NCI-H146 treated with DMSO at 0.1 percent for 48 hours (cell line): ENCODE results near the gene CTDSP2.
A peak's percentile ranks its signal among the peaks of the same experiment; 100 is the strongest.

Experiments used
- DNase-seq: peaks from one replicate; lab custom pipeline; 2025; ENCODE audit not compliant: unreplicated experiment; lab: John Stamatoyannopoulos, UW

The CTDSP2 gene

GRCh38 chr12:57817261-57817989, 29.1 kb downstream of the CTDSP2 start:
- DNase-seq: no peak

DNA sequence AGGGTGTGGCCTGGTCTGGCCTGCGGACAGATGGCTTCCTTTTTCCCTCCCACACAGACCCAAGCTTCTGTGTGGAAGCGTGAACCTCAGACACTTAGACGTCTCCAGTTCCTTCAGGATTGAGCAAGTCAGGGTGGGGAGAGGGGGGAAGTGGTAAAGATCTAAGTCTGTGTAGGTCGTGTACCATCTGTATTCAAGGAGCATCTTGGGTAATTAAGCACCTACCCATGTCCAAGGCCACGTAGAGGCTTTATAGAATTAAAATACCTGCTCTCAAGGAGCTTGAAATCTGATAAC, 29.7 kb downstream of the CTDSP2 start:
- DNase-seq: no peak

DNA sequence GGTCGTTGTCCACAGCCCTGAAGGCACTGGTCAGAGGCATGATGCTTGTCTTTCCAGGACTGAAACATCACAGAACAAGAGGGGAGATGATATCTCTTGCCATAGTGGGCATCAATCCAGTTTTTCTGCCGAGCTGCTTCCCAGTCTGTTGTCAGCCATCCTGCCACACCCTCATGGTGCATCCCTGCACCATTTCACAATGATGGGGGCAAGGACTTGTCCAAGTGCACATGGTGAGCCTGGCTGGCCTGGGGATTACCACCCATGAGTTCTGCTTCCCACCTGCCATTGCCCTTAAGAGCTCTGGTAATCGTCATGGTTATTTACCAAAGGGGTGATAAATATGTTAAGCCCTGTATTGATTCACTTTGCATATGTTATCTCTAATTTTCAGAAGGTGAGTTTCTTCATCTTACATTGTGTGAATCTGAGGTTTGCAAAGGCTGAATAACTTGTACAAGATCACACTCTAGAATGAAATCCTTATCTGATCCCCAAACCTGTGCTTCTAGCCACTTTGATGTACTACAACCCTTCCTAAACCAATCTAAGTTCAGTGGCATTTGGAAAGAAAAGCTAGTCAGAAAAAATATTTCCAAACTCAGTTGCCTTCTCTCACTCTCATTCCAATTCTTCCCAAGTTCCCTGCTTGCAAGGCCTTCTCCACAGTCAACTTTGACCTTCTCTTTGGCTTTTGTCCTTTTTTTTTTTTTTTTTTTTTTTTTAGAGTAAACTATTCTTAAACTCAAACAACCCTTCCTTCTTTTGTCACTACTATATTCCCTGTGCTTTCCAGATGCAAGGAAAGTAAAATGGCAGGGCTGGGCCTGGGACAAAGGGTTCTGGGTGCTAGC, 30.3 kb downstream of the CTDSP2 start:
- DNase-seq: no peak

- peak; percentile 29 for DNase-seq
Observed at GRCh38 chr12:57815177-57816000, 31.1 kb downstream of the CTDSP2 start.

GRCh38 chr12:57813971-57814772, 32.4 kb downstream of the CTDSP2 start:
- no peak for DNase-seq

GRCh38 chr12:57813111-57813970, 33.2 kb downstream of the CTDSP2 start:
- DNase-seq: no peak

DNA sequence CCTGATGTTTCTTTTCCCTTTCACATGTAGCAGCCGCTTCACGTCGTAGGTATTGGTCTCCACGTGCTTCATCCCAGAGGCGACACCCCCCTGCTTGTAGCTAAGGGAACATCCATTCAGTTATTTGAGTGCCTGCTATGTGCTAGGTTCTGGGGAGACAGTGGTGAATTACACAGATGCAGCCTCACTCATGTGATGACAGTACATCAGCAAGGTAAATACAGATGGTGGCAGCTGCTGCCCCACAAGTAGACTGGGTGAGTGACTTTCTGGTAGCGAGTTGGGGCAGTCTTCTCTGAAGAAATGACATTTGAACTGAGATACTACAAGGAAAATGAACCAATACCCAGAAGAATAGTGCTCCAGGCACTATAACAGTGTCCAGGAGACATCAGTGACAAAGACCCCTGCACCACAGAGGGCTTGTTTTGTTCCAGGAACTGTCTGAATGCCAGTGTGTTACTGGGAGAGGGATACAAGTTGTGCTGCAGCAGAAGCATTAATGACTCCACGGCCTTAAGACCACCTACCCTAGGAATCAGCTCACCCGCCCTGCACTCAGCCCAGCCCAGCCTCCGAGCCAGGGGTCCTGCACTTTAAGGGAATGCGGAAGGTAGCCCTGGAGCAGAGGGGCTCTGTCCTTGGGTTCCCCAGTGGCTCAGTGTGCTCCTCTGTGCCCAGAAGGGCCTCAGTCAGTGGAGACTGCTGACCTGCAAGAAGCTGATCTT, 35.3 kb downstream of the CTDSP2 start:
- DNase-seq: no peak

DNA sequence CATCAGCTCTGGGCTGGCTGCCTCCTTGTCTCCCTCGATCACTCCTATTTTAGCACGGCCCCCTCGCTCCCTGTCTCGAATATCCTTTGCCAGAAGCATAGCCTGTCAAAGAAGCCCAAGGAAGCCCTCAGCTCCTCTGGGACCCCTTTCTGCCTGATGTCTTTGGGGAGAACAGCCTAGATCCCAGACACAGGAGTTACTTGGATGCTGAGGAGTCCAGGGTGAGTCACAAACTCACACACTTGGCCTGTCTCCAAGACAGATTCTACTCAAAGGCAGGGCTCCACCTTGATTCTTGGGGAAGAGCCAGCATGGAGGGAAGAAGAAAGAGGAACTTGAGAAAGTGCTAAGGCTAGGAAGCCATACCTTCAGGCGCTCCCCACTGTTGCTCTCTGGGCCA, 36.1 kb downstream of the CTDSP2 start:
- DNase-seq: no peak

- no peak for DNase-seq
Observed at GRCh38 chr12:57809425-57809824, 37.1 kb downstream of the CTDSP2 start.

GRCh38 chr12:57808351-57808750, 38.2 kb downstream of the CTDSP2 start:
- DNase-seq: no peak

DNA sequence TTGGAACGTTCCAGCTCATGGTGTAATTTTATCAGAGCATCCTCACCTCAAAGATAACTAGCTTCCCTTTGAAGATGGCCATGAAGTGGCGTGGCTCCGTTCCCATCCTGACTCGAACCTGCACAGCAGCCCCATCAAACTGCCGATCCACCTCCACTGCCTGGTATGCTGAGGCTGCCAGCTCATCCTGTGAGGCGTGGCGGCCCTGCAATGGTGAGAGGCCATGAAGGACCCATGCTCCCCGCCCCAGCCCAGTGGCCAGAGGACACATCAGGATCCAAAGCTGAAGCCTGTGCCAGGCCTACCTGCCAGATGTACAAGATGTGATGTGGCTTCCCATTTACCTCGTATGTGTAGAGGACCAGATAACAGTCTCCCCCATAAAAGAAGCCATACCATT, 39.2 kb downstream of the CTDSP2 start:
- DNase-seq: no peak

DNA sequence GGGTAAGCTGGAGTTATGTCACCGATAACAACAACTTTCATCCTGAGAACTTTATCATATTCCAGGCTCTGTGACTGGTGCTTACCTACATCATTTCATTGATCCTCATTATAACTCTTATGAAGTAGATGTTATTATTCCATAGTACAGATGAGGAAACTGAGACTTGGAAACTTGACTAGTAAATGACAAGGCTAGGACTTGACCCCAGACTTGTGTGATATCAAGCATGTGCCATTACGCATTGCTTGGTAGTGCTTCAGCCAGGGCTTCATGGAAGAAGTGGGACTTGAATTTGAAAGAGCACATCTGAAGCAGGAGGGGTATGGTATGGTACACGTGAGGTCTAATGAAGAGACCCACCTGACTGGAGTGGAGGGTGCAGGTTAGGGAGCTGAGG, 39.9 kb downstream of the CTDSP2 start:
- no peak for DNase-seq

- DNase-seq: no peak
Observed at GRCh38 chr12:57803319-57803893, 43.1 kb downstream of the CTDSP2 start.

GRCh38 chr12:57802607-57803006, 43.9 kb downstream of the CTDSP2 start:
- DNase-seq: no peak

- DNase-seq: no peak
Observed at GRCh38 chr12:57800965-57801364, 45.6 kb downstream of the CTDSP2 start.

DNA sequence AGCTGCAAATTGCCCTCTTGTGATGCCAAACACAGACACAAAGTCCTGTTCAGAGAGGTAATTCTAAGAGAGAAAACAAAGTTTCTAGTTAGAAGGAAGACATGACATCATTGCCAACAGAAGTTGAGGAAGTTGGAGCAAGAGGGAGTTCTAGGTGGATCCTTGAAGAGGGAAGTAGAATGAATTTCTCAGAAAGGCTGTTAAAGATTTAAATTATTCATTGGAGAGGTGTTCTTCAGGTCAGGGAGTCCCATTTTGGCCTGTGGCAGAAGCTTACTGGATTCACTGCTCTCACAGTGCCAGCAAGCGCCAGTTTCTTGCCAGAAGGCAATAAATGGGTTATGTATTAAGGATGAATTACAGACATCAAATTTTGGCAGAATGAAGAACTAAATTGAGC, 48.6 kb downstream of the CTDSP2 start:
- no peak for DNase-seq

GRCh38 chr12:57796996-57797395, 49.5 kb downstream of the CTDSP2 start:
- no peak for DNase-seq

- no peak for DNase-seq
Observed at GRCh38 chr12:57795354-57795753, 51.2 kb downstream of the CTDSP2 start.

- DNase-seq: no peak
Observed at GRCh38 chr12:57793920-57794319, 52.6 kb downstream of the CTDSP2 start.
